HG03442 (cell line): ENCODE measurements around the gene C10orf105.

Source experiments
- ATAC-seq: cut with Tn5 transposase; IDR thresholded peaks from one replicate; pipeline ENCODE4 v1.9.1; 2021; ENCODE audit warnings: mild to moderate bottlenecking, moderate library complexity; ENCODE audit not compliant: unreplicated experiment

The C10orf105 gene

DNA sequence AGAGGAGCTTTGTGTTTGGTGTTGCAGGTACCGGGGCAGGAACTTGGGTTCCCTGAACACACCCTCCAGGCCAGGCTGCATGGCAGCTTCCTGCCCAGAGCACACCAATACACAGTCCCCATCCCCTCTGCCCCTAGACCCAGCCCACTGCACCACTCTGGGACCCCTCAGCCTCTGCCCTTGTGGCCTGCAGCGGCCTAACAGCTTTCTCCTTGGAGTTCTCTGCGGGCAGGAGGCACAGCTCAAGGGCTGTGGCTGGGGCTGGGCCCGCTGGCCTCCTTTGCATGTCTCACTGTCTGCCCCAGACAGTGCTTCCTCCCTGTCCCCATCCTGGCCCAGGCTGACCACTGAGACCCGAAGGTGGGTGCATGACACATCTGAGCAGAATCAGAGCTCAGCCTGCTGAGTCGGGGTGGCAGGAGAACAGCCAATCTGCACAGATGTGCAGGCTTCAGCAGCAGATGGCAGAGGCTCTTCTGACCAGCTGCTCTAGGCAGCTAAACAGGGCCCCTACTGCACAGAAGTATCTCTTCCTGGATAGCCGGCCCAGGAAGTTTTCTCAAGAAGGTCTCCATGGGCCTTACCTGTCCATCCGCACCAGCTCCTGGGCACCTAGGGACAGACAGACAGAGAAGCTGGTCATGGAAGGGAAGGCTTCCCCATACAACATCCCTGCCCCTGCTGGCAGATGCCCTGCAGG is 33.0 kb upstream of the C10orf105 start:
- no peak for ATAC-seq

DNA sequence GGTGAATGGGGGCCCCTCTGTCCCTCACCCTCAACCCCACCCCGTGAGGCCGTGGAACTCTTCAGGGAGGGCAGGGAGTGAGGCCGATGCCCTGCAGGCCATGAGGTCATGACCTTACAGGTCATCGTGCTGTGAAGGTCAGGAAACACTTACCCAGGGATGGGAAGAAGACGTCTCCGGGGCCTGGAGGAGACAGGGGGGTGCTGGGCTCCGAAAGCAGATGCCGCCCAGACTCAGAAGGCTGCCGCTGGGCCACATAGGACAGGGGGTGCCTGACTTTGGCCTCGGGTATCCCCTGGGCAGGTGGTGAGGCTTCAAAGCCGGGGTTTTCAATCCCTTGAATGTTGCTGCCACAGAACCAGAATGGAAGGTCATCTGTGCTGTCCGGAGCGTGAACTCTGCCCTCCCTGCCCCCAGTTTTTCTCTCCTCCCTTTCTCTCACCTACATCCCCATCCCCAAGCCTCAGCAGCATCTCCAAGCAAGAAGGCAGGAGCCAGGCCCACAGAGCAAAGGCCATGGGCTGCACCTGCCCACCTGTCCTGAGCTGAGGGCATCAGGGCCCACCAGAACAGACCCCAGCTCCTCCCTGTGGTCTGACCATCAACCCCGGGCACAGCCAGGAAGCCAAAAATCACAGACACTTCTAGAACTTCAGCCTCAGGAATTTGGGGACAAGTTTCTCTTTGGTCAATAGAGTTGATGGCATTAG is 32.1 kb upstream of the C10orf105 start:
- no peak for ATAC-seq

DNA sequence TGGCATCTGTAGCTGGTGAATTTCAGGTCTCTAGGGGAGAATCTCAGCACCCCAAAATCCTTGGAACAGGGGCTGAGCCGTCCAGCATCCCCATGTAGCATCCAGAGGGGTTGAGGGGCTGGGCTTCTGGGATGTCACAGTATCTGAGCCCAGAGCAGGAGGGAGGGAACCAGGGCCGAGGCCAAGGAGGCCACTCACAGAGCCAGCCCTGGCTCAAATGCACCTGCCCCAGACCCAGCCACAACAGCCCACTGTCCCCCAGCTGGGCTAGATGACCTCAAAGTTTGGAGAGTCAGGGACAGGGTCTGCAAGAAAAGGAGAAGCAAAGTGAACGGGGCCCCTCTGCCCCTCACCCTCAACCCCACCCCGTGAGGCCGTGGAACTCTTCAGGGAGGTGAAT is 31.4 kb upstream of the C10orf105 start:
- ATAC-seq = no peak

DNA sequence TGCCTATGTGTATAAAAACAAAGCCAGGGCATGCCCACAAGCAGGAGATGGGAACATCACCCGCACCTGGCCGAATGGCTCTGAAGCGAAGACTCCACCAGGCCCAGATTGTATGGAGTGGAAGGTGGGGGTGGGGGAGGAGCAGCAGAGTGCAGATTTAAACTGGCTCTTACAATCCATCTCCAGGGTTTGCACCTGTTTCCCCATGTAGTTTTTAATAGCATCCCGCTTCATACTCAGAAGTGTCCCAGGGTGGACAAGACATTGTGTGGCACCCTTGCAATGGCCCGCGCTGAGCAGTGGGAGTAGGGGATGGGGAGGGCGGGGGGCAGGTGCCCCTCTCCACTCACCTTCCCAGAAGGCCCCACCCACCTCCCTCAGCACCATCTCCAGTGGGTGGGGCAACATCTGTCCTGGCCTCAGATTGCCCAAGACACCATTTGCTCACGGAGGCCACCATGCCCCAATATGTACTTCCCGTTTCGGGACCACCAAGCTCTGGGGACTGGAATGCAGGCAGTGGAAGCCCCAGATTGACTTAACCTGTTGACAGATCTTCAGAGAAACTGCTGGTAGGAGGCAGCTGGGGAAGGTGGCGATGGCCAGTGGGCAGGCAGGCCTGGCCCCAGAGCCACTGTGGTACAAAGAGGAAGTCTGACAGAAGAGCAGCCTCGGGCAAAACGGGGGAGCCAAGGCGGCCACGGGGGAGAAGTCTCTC is 30.7 kb upstream of the C10orf105 start:
- ATAC-seq = no peak

DNA sequence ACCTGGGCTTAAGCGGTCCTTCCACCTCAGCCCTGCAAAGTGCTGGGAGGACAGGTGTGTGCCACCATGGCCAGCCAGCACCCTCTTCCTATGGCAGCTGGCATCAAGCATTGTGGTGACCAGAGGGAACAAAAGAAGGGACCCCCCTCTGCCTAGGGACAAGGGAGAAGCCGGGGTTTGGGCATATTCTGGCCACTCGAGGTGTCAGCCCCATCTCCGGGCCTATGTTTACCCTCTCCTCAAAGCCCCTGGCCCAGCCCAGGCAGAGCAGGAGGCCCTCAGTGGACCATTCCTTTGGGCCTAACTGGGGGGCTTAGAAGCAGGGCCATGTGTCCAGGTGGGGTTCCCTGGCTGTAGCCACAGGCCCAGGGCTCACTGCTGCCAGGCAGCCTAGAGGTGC is 29.8 kb upstream of the C10orf105 start:
- no peak for ATAC-seq

DNA sequence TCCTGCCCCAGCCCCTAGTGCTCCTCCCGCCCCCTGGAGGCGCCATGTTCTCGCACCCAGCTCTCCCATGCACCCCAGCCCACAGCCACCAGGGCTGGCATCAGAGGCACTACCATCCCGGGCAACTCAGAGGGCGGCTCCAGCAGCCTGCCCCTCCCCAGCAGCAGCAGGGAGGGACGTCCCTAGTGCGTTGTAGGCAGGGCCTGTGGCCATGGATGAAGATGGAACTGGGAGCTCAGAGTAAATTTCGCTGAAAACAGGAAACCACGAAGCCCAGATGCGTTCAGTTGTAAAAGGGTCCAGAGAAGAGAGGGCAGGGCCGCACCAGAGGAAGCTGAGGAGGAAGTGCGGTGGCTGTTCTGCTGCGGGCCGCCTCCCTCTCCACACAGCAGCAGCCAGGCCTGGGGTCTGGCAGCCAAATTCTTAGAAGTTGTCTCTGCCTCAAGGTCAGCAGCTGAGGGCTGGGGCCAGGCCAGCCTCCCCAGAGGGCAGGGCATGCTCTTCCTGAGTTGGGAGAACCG is 29.2 kb upstream of the C10orf105 start:
- no peak for ATAC-seq

DNA sequence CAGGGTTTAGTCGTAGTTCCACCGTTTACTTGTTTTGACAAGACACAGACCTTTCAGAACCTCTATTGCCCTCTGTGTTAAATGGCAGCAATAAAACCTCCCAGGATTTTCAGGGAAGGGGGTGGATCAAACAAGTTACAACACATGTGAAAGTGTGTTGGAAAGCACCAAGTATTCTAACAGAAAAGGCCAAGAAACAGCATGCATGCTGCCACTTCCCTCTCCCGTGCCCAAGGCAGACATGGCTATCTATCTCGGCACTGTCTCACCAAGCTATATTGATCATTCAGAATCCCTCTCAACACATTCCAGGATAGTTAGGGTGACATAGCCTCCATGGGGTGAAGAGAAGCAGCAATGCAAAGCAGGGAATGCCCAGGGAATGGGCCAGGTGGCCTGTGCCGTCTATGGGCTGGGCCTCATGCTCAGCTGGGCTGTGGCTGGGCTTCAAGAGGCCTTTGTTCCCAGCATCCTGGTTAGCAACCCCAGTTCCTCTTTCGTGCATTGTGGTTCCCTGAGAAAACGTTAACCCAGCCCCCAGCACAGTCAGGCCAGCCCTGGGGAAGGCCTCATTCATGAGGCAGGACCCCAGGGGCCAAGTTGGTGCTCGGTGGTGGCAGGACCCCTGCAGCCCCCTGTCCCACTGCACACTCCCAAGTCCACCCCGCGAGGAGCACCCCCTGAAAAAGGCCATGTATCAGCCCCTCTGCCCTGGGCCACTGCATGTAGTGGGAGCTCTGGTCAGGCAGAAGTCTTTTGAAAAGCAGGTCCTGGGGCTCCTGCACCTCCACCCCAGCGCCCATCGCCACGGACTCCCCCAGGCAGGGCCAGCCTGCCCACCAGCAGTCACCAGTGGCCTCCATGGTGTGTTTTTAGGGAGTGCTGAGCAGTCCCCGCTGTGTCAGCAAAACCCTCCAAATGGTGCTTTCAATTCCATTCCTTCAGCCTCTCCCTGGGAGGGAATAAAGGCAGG is 28.3 kb upstream of the C10orf105 start:
- no peak for ATAC-seq

DNA sequence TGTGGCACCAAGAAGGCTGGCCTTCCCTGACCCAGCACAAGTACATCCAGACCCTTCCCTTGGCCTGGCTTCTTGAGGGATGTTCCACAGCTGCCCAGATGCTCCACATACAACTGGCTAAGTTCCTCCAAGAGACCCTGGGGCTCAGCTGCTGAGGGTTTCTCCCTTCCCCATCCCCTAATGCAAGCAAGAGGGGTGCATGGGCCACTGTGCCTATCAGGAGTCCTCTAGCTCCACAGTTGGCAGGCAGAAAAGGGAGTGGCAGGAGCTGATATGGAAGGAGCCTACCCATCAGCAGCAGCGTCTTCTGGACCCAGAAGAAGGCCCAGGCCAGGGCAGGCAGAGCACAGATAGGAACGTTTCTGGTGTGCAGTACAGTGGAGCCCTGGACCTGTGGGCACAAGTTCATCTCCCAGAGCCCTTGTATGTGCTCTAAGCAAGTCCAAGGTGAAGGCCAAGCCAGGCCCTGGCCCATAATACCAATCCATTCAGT is 27.5 kb upstream of the C10orf105 start:
- no peak for ATAC-seq

DNA sequence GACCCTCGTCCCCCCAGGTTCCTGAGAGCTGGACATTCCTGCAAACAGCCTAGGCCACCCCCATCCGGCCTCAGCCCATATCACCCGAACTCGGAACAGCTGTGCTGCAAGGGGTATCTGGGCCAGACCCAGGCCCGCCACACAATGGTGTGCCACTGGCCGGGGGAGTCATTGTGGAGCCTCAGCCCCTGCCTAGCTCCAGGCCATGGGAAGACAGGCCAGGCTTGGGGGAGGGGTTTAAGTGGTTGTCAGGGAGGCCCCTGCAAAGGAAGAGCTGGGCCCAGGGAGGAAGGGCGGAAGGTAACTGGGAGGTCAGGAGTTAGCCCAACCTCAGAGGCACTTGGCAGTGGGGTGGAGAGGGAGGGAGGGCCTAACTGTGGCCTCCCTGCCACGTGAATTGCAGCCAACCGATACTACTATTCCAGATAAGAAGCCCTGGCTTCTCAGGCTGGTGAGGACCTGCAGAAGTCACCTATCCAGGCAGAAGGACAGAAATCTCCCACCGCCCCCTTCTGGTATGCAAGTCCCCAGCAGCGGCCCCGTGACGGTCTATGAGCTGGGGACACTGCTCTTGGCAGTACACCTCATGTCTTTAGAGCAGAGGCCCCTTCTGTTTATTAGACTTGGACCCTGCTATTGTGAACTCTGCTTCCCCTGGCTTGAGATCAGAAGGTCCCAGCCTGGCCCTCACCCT is 26.9 kb upstream of the C10orf105 start:
- ATAC-seq = no peak

DNA sequence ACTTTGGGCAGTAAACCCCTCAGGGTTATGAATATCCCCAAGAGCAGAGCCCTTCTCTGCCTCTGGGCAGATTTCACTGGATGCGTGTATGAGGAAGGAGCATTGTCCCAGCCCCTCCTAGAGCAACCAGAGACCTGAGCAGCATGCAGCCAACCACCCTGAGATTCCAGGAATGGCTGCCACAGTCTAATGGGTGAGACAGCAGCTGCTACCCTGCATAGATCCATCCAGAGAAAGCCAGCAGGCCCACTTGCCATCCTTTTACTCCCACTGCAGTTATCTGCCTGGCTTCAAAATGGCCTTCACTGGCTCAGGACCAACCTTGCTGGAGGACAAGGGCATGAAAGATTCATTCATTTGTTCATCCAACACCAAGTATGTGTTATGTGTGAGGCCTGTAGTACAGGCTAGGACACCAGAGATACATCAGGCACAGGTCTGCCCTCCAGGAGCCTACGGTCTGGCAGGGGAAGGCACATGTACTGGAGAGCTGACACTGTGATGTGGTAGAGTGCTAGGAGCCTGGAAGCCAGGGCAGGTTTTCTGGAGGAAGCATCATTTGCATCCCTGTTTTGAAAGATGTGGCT is 26.2 kb upstream of the C10orf105 start:
- no peak for ATAC-seq

DNA sequence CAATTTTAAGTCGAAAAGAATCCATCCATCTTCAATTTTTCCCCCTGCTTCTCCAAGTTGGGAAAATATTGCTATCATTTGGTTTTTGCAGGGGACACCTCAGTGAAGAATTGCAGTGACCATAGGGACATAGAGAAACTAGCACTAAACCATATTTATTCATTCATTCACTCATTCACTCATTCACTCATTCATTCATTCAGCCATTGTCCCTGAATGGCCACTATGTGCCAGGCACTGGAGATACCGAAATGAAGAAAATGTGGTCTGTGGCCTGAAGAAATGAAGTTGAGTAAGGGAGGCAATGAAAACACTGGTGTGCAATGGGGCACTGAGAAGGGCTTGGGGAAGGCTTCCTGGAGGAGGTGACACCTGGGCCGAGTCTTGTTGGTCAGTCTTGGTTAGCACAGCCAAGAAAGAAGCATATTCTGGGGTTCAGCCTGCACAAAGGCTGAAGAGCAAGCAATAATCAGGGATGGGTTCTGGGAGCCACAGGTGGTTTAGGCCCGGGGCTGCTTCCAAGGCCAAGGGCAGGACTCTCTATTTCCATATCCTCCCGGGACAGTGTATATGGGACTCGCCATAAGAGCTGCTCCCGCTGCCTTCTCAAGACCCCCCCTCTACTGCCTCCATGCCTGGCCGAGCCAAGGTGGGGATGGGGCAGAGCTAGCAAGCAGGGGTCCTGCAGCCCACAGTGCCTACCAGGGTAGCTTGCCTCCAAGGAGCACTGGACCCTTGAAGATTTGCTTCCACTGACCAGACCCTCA is 25.5 kb upstream of the C10orf105 start:
- ATAC-seq = no peak

DNA sequence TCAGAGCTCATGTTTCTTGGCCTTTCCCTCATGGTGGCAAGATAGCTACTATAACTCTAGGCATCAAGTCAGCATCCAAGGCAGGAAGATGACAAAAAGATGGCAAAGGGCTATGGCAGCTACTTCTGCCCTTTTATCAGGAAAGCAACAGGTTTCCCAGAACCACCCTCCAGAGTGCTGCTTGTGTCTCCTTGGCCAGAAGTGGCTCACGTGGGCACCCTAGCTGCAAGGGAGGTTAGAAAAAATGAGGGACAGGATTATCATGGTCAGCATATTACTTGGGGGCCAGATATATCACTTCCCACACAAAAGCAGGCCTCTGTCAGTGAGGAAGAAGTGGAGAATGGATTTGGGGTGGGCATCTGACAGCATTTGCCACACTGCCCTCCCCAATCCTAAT is 24.3 kb upstream of the C10orf105 start:
- no peak for ATAC-seq

DNA sequence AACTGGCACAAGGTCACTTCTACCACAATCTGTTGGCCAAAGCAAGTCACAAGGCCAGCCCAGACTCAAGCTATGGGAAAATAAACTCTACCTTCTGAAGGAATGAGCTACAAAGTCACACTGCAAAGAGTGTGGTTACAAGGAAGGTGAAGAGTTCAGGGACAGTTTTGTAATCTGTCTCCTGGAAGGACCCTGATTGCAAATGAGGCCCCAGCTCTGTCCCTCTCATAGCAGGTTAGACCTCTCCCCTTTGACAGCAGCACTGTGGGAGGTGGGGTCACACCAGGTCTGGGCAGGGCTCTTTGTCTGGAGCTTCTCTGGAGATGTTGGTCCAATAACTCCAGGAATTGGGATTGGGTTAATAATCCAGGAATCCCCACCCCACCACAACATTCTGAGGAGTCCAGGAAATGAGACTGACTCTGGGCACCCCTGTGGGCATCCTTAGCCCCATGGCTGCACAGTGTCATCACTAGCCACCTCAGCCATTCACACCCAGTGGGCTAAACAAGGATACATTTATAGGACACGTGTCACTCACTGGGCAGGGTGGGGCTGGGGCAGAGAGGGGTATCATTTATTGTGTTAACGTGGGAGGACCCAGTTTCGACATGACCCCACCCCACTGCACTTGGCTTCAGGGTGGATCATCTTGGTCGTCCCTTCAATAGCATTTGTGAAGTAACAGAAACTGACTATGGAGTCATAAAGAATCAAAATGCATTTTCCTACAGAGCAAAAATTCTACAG is 23.7 kb upstream of the C10orf105 start:
- ATAC-seq = no peak

DNA sequence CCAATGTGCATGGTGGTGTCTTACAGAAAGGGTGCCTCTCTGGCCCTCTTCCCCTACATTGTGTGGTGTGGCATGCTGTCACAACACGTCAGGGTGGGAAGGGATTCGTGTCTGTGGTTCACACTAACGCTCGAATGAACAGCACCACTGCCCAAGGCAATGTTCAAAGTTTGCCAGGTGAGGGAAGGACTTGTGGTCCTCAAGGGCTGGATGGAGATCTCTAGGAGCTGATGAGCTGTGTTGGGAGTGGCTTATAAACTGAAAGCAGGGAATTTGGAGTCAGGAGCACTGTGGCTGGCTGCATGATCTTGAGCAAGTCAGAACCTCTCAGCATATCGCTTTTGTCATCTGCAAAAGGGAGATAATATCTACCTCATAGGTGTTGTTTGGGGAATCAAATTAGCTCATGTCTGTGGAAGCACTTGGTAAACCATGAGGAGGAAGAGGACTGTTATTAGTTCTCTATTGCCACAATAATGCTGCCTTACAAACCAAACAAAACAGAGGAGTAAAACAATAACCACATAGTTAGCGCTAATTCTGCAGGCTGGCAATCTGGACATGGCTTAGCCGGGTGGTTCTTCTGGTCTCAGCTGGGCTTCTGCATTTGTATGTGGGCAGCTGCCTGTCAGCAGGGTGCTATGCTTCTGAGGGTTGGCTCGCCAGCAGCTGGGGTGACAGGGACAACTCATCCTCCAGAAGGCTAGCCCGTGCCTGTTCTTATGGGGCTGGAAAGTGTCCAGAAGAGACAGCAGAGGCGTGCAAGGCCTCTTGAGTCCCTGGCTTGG is 22.9 kb upstream of the C10orf105 start:
- ATAC-seq = no peak

DNA sequence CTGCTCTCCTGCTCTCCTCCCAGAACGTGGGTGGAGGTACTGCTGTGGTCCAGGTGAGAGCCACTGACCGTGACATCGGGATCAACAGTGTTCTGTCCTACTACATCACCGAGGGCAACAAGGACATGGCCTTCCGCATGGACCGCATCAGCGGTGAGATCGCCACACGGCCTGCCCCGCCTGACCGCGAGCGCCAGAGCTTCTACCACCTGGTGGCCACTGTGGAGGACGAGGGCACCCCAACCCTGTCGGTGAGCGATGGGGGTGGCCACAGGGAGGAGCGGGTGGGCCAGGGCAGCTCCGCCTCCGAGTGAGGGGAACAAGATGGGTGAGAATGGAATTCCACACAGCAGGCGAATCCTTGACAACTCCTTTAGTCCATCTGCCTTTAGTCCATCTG is 22.1 kb upstream of the C10orf105 start:
- no peak for ATAC-seq

DNA sequence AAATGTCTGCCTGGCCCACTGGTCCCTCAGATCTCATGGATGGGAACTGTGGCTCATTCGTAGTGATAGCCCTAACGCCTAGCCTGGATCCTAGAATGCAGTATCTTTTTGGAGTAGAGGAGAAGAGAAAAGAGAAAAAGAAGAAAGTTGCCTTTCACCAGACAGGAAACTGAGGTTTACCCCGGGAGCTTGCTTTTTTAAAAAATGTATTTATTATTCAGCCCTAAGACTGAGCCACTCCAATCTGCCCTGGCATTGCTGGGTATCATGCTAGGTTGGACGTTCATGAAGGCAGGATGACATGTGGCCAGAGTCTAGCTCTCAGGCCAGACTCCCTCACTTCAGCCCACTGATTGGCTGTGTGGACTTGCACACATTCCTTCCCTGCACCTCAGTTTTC is 21.5 kb upstream of the C10orf105 start:
- ATAC-seq = no peak

DNA sequence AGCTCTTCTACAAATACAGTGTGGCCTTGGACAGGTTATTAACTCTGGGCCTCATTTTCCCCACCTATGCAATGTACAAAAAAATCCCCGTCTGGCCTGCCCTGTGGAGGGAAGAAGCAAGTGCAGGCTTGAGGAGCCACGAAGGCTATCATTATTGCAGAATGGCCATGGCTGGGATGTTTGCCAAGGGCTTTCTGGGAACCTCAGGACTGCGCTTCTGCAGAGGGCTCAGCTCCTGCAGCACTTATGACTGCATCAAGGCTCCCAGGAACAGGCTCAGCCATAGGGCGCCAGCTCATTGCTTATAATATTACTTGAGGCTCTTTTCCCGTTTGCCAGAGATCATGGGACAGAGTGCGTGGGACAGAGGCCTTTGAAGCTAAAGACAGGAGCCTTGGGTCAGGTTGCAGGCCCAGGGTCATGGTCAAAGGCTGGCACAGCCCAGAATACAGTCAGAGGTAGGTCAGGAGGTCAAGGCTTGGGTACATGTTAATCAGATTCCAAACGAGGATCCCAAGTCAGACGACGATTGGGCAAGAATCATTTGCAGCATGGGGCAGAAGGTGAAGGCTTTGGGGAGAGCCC is 20.6 kb upstream of the C10orf105 start:
- no peak for ATAC-seq
